GM21737 (cell line): Measurements from ENCODE around the gene DIS3L2.

Source experiments
- ATAC-seq: cut with Tn5 transposase; IDR thresholded peaks from one replicate; pipeline ENCODE4 v1.9.1; 2021; ENCODE audit warnings: mild to moderate bottlenecking, moderate library complexity; ENCODE audit not compliant: unreplicated experiment

The DIS3L2 gene, protein sequence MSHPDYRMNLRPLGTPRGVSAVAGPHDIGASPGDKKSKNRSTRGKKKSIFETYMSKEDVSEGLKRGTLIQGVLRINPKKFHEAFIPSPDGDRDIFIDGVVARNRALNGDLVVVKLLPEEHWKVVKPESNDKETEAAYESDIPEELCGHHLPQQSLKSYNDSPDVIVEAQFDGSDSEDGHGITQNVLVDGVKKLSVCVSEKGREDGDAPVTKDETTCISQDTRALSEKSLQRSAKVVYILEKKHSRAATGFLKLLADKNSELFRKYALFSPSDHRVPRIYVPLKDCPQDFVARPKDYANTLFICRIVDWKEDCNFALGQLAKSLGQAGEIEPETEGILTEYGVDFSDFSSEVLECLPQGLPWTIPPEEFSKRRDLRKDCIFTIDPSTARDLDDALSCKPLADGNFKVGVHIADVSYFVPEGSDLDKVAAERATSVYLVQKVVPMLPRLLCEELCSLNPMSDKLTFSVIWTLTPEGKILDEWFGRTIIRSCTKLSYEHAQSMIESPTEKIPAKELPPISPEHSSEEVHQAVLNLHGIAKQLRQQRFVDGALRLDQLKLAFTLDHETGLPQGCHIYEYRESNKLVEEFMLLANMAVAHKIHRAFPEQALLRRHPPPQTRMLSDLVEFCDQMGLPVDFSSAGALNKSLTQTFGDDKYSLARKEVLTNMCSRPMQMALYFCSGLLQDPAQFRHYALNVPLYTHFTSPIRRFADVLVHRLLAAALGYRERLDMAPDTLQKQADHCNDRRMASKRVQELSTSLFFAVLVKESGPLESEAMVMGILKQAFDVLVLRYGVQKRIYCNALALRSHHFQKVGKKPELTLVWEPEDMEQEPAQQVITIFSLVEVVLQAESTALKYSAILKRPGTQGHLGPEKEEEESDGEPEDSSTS

DNA sequence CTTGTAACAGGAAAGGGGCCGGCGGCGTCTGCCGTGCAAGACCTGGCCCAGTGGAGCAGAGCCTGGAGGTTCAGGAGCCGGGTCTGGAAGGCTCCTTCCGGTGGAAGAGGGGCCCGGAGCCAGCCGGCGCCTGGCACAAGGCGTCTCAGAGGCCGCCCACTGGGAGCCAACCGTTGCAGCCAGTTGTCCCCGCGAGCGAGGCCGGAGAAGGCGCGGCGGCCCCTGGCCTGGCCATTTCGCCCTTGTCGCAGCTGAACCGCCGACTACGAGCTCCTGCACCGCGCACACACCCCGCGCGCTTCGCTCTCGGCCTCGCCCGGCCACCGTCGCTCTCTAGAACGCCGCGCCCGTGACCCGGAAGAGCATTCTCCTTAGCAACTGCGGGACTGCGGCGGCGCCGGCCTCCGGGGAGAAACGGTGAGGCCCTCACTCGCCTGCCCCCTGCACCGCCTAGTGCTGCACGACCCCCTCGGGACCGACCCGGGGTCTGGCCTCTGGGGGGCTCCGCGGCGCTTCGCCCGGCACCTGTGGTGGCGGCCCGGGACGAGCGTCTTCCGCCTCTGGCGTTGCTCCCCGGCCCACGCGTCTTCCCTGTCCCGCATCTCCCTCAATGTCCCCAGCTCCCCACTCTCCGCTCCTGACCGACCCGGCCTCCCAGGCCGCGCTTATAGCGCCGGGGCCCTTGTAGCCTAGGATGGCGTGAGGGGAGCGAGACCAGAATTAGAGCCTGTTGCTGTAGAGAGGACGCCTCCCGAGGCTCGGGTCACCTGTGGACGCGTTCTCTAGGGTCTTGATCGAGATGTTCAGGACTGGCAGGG lies at the start of gene DIS3L2:
Gene DIS3L2, plus strand, starts transcription at position 365 of the 818 bp plus-strand sequence. CDS start 53,215 bp downstream, outside the sequence.
- ATAC-seq: peak; percentile 90

DNA sequence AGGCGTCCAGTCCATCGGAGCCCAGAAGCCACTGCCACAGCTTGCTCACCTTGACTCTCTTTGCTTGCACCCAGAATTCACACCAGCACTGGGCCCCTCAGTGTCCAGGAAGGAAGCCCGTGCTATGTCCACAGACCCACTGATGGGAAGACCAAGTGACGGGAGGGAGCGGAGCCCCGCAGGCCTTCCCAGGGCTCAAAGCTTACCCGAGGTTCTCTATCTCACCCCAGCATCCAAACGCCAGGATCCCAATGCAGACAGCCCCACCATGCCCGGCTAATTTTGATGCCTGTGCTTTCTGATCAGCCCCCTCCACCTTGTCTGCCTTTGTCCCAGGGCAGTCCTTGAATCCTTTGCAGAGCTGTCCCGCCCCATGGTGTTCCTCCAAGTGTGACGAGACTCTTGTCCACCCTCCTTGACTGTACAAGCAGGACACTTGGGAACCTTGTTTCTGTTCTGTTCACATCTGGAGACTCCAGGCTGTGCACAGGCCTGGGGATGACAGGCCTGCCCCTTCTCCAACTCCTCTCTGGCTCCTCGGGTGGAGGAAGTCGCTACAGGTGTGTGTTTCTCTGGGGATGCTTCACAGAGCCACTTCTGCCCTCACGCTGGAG lies 47.3 kb upstream of the DIS3L2 start:
- no peak for ATAC-seq

- ATAC-seq: no peak
These were observed 44.0 kb upstream of the DIS3L2 start for GRCh38 chr2:231917280-231918066.

DNA sequence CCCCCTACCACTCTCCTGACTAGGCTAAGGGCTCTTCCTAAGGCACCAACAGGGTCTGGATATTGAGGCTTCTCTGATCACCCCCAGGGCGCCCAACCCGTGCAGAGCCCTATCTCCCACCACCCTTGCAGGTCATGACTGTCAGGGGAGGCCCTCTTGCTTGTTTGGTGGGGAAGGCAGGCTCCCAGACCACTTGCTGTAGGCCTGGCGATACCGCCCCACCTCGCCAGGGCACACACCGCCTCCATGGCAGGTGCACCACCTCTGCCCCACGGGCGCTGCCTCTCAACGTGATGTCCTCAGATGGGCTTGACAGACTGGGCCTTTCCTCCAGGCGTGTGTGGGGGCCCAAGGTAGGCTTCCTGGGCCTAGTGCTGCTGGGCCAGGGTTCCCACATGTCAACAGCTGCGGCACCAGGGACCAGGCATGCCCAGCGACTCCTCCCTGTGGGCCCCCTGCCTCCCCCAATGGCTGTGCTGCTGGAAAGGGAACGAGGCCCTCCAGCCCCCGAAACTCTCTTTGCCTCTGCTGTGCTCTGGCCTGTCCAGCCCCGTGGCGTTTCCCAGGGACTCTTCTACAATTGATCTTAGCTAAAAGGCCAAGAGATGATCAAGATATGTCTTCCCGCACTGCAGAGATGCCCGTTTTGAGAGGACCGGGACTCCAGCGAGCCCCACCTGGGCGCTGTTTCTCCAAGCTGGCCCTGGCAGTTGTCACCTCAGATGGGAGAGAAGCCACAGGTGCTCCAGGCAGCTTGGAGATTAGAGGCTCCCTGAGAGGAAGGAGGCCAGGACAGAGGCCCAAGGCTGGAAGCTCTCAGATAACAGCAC lies 42.8 kb upstream of the DIS3L2 start:
- ATAC-seq: no peak

- no peak for ATAC-seq
These were observed 42.0 kb upstream of the DIS3L2 start for GRCh38 chr2:231919341-231920035.

DNA sequence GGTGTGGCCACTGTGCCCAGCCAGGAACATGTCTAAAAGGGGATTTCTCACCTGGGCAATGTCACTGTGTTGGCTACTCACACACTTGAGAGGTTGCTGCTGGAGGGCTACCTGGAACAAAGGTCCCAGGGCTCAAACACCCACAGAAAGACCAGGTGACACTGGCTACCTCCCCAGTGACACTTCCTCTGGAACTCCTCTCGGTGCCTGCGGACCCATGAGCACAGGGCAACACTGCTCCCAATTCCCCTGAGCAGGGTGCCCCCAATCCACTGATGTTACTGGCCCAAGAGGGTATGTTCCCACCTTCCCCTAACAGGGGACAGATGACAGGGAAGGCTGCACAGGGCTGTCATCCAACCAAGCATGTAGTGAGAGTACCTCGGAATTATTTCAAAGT lies 41.1 kb upstream of the DIS3L2 start:
- ATAC-seq: no peak

- no peak for ATAC-seq
These were observed 40.7 kb upstream of the DIS3L2 start for GRCh38 chr2:231920795-231921194.

- no peak for ATAC-seq
These were observed 39.1 kb upstream of the DIS3L2 start for GRCh38 chr2:231922311-231923009.

GRCh38 chr2:231923010-231923344 lies 38.5 kb upstream of the DIS3L2 start:
- no peak for ATAC-seq

- ATAC-seq: no peak
These were observed 37.3 kb upstream of the DIS3L2 start for GRCh38 chr2:231923951-231924888.

DNA sequence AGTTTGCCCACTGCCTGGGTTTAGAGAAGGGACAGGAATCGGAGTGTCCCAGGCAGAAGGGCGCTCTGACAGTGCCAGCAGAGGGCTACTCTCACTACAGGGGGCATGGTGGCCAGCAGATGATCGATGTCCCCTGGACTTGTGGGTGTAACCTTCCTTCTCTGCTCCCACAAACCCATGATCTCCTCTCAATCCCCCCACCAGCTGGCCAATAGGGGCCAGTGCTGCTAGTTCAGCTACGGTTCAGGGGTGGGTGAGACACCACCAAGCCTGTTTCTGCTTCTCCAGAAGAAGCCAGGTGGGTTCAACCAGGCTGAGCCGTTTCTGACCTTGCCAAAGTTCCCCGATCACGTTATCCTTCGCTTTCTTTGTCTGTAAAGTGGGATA lies 36.6 kb upstream of the DIS3L2 start:
- no peak for ATAC-seq

GRCh38 chr2:231925303-231926179 lies 36.0 kb upstream of the DIS3L2 start:
- ATAC-seq: no peak

GRCh38 chr2:231926180-231926741 lies 35.3 kb upstream of the DIS3L2 start, which contains the start of gene NPPC:
NPPC (minus strand) TSS chr2:231926396; CDS start chr2:231926249, 147 bp downstream.
- ATAC-seq: peak; percentile 60

DNA sequence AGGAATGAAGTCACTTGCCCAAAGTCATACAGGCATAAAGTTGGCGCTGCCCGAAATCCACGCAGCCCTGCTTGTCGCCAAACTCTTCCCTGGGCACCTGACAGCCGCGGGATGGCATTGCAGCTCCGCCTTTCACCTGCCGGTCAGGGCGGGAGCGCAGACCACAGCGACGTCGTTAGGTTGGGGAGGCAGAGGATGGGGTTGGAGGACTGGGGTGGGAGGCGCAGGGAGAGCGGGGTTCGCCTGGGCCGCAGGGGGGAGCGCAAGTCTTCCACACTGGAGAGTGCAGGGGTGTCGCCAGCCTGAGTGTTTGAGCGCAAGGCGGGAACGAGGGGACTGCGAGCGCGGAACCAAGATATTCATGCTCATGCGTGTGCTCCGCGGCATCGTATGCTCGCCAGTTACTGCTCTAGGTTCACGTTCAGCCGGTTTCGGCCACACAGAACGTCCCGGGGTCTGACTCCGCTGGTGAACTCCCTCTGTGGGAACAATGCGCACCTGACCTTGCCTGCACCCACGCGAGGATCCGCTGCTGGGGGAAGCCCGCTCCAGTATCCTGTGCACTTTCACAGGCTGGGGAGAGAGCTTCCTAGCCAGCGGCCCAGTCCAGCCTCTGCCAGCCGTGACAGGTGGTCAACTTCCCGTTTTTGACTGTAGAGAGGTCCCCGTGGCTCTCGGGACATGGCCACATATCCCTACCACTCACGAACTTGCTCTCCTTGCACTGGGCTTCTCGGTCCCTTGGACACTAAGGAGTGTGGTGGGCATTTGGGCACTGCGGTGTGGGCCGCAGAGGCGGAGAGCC lies 34.5 kb upstream of the DIS3L2 start:
- ATAC-seq: no peak

DNA sequence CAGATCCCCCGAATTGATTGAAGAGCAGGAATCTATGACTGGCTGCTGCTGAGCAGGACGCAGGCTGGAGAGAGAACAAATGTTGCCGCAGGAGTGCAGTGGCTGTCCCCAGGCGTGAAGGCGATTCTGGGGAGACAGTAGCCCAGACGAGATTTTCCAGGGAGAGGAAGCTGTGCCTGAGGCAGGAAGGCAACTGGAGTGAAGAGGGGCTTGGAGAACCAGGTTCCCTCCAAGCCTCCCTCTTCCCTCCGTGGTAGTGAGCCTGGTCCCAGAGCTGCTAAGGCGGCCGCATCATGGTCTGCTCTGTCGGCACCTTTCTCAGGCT lies 34.0 kb upstream of the DIS3L2 start:
- ATAC-seq: no peak
